ENCODE data around the gene MRPL46.
"Not testable (repeated sequence)": the region's sequence is repeated elsewhere in the genome, so short reads cannot be mapped to it uniquely, and the experiment has no call there.

Gene MRPL46

DNA sequence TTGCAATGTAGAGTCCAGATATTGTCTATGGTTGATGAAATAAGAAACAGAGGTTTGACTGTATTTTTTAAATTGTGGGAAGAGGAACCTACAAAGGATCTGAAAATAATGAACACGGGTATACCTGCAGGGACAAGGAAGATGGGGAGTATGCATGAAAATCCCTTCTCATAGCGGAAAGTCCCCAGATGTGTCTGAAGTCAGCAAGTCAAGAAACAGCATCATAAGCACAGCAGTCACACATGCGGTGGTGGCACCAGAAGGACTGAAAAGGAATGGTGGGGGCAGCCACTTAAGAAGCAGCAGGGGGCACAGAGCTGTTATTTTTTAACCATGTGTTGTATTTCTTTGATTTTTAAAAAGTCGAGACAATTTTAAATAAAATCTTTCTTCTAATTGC lies 5.0 kb upstream of the MRPL46 start:
- peaks cover 14% of the 10 kb centered on the region for H3K4me1 ChIP-seq (ENCODE audit: insufficient read depth, low read length)
- H3K9me3 ChIP-seq (ENCODE audit: low read length) = no peaks in the 10 kb centered on the region
- H2AFZ ChIP-seq (ENCODE audit: low read depth, low read length) = no peak overlapping the region
- H3K36me3 ChIP-seq (ENCODE audit: insufficient read depth, low read length) = peaks cover 27% of the 10 kb centered on the region
- H3K4me3 ChIP-seq (ENCODE audit: low read length) = no peak overlapping the region
- H3K27me3 ChIP-seq (ENCODE audit: insufficient read depth, low read length) = no peaks in the 10 kb centered on the region

DNA sequence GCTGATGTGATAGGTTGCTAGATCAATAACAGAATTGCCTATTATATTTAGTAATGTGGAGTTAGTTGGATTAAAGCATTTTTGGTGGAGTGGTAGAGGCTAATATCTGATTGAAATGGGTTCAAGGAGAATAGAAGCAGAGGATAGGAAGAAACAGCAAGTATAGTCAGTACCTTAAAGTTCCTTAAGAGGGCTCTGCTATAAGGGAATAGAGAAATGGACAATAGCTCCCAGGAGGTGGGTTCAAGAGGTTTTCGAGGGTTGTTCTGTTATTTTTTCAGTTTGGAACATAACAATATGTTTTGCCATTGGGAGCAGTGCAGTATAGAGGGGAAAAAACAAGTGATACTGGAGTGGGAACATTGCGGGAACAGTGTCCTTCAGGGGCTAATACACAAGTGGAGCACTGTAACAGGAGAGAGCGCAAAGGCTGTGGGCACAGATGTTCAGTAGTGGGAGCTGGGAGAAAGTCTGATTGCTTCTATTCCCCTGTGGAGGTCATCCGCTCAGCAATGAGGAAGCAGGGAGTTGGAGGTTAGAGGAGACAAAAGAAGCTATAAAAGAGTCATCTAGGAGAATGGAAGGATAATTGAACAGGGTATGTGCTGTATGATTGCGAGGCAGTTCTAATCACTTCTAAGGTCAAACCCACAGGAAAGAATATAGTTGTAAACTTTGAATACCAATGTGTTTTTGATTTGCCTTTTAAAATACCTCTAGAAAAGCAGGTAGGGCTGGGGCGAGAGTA lies 3.6 kb upstream of the MRPL46 start:
- peaks cover 20% of the 10 kb centered on the region for H3K4me1 ChIP-seq (ENCODE audit: insufficient read depth, low read length)
- H3K4me3 ChIP-seq (ENCODE audit: low read length) = no peak overlapping the region
- H2AFZ ChIP-seq (ENCODE audit: low read depth, low read length) = no peak overlapping the region
- no peaks in the 10 kb centered on the region for H3K27me3 ChIP-seq (ENCODE audit: insufficient read depth, low read length)
- H3K36me3 ChIP-seq (ENCODE audit: insufficient read depth, low read length) = peaks cover 16% of the 10 kb centered on the region
- no peaks in the 10 kb centered on the region for H3K9me3 ChIP-seq (ENCODE audit: low read length)

DNA sequence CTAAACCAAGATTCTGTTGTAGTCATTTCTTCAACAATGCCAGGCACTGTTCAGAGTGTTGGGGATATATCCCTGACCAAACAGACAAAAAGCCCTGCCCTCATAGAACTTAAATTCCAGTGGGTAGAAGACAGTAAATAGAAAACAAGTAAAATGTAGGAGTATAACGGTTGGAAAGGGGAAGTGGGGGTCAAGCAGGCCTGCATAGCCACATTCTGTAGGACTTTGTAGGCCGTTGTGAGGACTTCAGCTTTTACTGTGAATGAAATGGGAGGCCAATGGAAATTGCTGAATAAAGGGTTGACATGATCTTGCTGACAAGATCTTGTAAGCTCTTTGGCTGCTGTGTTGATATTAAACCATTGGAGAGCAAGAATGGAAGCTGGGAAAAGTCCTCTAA lies 2.1 kb upstream of the MRPL46 start:
- Histone ChIP-seq H3K9me3 (ENCODE audit: low read length) (no peaks in the 10 kb centered on the region), H3K27me3 (ENCODE audit: insufficient read depth, low read length) (no peaks in the 10 kb centered on the region), H2AFZ (ENCODE audit: low read depth, low read length) (no peak overlapping the region), H3K4me3 (ENCODE audit: low read length) (no peak overlapping the region), H3K4me1 (ENCODE audit: insufficient read depth, low read length) (peaks cover 22% of the 10 kb centered on the region), H3K36me3 (ENCODE audit: insufficient read depth, low read length) (peaks cover 21% of the 10 kb centered on the region)

DNA sequence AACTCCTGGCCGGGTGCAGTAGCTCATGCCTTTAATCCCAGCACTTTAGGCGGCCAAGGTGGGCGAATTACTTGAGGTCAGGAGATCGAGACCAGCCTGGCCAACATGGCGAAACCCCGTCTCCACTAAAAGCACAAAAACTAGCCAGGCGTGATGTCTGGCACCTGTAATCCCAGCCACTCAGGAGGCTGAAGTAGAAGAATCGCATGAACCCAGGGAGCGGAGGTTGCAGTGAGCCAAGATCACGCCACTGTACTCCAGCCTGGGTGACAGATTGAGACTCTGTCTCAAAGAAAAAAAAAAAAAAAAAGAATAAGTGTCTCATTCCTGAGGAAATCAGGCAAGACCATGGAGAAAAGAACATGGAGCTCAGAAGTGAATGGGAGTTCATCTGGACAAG lies 1.5 kb upstream of the MRPL46 start:
- Histone ChIP-seq H3K4me1 (ENCODE audit: insufficient read depth, low read length) (peaks cover 22% of the 10 kb centered on the region), H3K4me3 (ENCODE audit: low read length) (peak overlapping the region; percentile 94), H3K36me3 (ENCODE audit: insufficient read depth, low read length) (peaks cover 27% of the 10 kb centered on the region)
- H3K27me3 ChIP-seq (ENCODE audit: insufficient read depth, low read length); H2AFZ ChIP-seq (ENCODE audit: low read depth, low read length); H3K9me3 ChIP-seq (ENCODE audit: low read length): not testable (repeated sequence)

DNA sequence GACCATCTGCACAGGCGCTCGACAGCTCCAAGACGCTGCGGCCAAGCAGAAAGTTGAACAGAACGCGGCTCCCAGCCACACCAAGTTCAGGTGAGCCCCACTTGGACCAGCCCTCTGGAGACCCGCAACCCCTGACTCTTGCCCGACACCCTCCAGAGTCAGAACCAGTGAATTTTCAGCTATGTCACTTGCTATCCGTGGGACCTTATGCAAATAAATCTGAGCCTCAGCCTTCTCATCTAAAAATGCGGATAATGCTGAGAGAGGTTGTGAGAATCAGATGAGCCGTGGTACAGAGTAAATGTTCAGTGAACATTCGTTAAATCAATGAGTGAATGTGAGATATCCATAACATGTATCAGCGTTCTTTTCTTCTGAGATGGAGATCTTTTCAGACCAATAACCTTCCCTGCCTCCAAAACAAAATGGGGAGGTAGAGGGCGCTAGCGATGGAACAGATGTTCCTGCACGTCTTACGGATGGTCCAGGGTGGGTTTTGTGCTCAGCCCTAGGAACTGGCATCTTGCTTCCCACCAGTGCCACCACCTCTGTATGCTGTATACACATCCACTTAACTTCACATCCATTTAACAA lies 844 bp upstream of the MRPL46 start:
- H3K4me3 ChIP-seq (ENCODE audit: low read length) = peak overlapping the region; percentile 94
- no peaks in the 10 kb centered on the region for H3K27me3 ChIP-seq (ENCODE audit: insufficient read depth, low read length)
- peak overlapping the region; percentile 44 for H2AFZ ChIP-seq (ENCODE audit: low read depth, low read length)
- H3K9me3 ChIP-seq (ENCODE audit: low read length) = no peaks in the 10 kb centered on the region
- H3K36me3 ChIP-seq (ENCODE audit: insufficient read depth, low read length) = peaks cover 28% of the 10 kb centered on the region
- peaks cover 22% of the 10 kb centered on the region for H3K4me1 ChIP-seq (ENCODE audit: insufficient read depth, low read length)

DNA sequence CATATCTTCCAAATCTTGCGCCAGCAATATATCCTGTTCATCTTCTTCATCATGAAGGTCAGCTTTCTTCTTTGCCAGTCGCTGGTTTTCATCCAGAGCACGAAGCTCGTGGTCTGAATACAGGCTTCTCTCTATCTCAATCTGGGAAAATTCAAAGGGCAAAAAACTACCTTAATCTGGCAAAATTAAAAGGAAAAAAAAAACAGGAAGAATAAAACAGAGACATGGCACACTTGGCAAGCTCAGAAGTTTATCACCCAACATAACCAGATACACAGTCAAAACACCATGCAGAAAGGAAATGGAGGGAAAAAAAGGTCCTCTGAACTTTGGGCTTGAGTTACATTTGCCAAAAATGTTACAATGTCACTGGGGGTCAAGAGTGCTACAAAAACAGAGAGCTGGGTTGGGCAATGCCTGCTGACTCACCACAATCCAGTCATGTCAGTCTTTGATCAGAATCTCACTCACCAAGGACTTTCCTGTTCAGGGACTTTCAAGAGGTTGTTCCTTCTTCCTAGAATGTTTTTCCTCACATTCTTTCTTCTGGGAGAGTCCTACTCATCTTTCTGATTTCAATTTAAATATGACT lies 1.5 kb downstream of the MRPL46 start:
- Histone ChIP-seq H2AFZ (ENCODE audit: low read depth, low read length) (no peak overlapping the region), H3K4me3 (ENCODE audit: low read length) (peak overlapping the region; percentile 94), H3K27me3 (ENCODE audit: insufficient read depth, low read length) (no peaks in the 10 kb centered on the region), H3K9me3 (ENCODE audit: low read length) (no peaks in the 10 kb centered on the region), H3K36me3 (ENCODE audit: insufficient read depth, low read length) (peaks cover 42% of the 10 kb centered on the region), H3K4me1 (ENCODE audit: insufficient read depth, low read length) (peaks cover 22% of the 10 kb centered on the region)

DNA sequence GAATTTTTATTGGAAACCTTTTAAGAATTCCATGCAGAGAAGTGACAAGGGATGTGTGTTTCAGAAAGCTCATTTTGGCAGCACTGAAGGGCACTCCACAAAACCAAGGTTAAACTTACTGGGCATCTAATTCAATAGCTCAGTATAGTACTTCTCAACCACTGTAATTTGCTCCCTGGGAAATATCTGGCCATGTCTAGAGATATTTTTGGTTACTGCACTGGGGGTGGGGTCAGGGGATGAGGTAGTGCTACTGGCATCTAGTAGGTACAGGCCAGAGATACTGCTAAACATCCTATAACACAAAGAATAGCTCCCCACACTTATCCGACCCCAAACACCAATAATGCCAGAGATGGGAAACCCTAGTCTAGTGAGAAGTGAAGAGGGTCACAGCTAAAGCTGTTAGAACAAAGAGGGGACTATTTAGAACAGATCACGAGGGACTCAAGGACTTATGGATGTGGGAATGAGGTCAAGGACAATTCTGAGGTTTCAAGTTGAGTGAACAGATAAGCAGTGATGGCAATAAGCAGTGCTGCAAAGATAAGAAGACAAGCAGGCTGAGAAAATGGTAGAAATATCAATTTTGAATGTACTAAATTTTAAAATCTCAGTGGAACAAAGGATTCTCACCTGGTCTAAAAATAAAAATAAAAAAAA lies 3.2 kb downstream of the MRPL46 start:
- H3K27me3 ChIP-seq (ENCODE audit: insufficient read depth, low read length) = no peaks in the 10 kb centered on the region
- peaks cover 57% of the 10 kb centered on the region for H3K36me3 ChIP-seq (ENCODE audit: insufficient read depth, low read length)

DNA sequence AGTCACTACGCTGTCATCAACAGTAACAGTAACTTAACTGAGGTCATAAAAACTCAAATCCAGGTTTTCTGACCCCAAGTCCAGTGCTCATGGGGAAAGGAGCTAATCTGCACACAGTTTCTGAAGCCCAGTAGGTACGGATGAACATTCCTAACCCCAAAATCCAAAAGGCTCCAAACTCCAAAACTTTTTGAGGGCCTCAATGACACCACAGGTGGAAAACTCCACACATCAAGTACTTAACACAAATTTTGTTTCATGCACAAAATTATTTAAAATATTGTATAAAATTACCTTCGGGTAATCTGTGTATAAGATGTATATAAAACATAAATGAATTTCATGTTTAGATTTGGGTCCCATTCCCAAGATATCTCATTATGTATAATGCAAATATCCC lies 10.5 kb downstream of the MRPL46 start:
- H3K4me3 ChIP-seq (ENCODE audit: low read length) = no peak overlapping the region
- H2AFZ ChIP-seq (ENCODE audit: low read depth, low read length) = no peak overlapping the region
- H3K4me1 ChIP-seq (ENCODE audit: insufficient read depth, low read length) = no peaks in the 10 kb centered on the region
- H3K27me3 ChIP-seq (ENCODE audit: insufficient read depth, low read length) = no peaks in the 10 kb centered on the region
- peaks cover 34% of the 10 kb centered on the region for H3K36me3 ChIP-seq (ENCODE audit: insufficient read depth, low read length)
- H3K9me3 ChIP-seq (ENCODE audit: low read length) = no peaks in the 10 kb centered on the region

More for the DNA sequence above, 3.2 kb downstream of the MRPL46 start:
- H3K4me3 ChIP-seq (ENCODE audit: low read length) = no peak overlapping the region
- peaks cover 18% of the 10 kb centered on the region for H3K4me1 ChIP-seq (ENCODE audit: insufficient read depth, low read length)
- H3K9me3 ChIP-seq (ENCODE audit: low read length) = no peaks in the 10 kb centered on the region
- H2AFZ ChIP-seq (ENCODE audit: low read depth, low read length) = no peak overlapping the region

DNA sequence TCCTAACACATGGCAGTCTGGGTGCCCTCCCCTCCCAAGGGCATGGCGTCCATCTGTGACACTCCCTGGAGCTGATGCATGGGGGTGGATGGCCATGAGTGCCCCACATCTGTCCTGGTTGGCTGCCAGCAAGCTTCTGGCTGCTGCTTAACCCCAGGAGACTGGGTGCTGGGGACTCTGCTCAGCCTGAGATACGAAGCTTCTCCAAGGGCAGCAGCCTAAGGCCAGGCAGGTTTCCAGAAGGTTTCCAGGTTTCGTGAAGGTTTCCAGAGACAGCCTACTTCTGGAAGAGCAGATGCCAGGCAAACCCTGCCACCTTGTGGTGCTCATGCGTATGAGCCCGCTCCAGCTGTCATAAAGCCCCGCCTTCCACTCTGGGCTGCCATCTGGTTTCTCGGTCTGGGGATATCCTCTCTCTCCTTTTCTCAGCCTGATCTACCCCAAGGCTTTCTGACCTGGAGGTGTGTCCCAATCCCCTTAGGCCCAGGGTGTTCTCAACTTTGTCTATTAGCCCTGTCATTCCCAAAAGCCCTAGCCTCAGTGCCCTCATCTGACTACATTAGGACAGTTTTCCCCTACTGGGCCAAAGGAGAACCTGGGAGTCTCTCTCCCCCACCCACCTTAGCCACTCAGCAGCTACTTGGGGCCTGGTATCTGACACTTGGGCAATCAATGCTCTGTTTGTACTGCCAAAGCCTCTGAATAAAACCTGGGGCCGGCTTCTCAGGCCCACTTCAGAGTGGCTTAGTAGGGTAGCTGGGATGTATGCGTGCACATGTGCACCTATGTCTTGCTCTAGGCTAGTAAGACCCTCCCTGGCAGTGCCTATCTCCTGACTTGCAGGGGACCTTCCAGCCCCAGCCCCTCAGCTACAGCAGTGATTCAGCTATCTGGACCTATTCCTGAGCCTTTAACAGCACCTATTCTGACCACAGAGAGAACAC lies 12.0 kb downstream of the MRPL46 start:
- H3K36me3 ChIP-seq (ENCODE audit: insufficient read depth, low read length) = peaks cover 19% of the 10 kb centered on the region
- no peaks in the 10 kb centered on the region for H3K9me3 ChIP-seq (ENCODE audit: low read length)
- no peaks in the 10 kb centered on the region for H3K4me1 ChIP-seq (ENCODE audit: insufficient read depth, low read length)
- H3K4me3 ChIP-seq (ENCODE audit: low read length) = no peak overlapping the region
- no peaks in the 10 kb centered on the region for H3K27me3 ChIP-seq (ENCODE audit: insufficient read depth, low read length)
- H2AFZ ChIP-seq (ENCODE audit: low read depth, low read length) = no peak overlapping the region

DNA sequence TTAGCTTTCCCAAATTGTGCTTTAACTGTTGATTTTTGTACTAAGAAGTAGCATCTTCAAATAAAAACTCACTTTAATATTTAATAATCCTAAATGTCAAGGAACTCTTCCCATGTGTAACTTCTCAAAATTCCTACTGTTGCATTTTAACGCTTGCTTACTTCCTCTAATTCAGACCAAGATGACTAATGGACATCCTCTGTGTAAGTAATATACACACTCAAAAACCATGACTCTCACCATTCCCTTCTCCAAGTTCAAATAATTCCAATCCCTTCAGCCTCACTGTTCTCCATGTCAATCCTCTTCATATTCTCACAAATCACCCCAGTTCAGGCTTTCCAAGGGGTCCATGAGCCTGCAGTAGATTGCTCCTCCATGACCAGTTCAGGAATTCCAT lies 13.0 kb downstream of the MRPL46 start:
- no peaks in the 10 kb centered on the region for H3K9me3 ChIP-seq (ENCODE audit: low read length)
- no peak overlapping the region for H3K4me3 ChIP-seq (ENCODE audit: low read length)
- no peak overlapping the region for H2AFZ ChIP-seq (ENCODE audit: low read depth, low read length)
- H3K4me1 ChIP-seq (ENCODE audit: insufficient read depth, low read length) = no peaks in the 10 kb centered on the region
- H3K36me3 ChIP-seq (ENCODE audit: insufficient read depth, low read length) = peaks cover 11% of the 10 kb centered on the region
- H3K27me3 ChIP-seq (ENCODE audit: insufficient read depth, low read length) = peaks cover 5% of the 10 kb centered on the region

DNA sequence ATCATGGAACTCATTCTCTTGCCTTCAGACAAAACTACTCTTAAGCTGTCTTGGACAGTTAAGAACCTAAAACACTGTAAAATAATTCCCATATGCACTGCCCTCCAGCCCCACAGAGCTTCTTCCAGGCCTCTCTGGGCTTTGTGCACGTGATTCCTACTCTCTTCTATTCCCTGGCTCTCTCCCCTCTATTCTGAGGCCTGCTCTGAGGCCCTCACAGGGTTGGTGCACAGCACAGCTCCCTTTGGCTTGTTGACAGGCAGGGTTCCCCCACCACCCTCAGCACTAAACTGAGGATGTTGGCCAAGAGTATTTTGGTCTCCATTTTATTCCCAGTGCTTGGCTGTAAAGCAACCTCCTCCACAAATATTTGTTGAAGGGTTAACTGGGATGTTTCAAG lies 13.5 kb downstream of the MRPL46 start:
- H3K27me3 ChIP-seq (ENCODE audit: insufficient read depth, low read length) = peaks cover 8% of the 10 kb centered on the region
- no peak overlapping the region for H3K4me3 ChIP-seq (ENCODE audit: low read length)
- H3K9me3 ChIP-seq (ENCODE audit: low read length) = no peaks in the 10 kb centered on the region
- no peaks in the 10 kb centered on the region for H3K4me1 ChIP-seq (ENCODE audit: insufficient read depth, low read length)
- H3K36me3 ChIP-seq (ENCODE audit: insufficient read depth, low read length) = peaks cover 6% of the 10 kb centered on the region
- H2AFZ ChIP-seq (ENCODE audit: low read depth, low read length) = no peak overlapping the region

DNA sequence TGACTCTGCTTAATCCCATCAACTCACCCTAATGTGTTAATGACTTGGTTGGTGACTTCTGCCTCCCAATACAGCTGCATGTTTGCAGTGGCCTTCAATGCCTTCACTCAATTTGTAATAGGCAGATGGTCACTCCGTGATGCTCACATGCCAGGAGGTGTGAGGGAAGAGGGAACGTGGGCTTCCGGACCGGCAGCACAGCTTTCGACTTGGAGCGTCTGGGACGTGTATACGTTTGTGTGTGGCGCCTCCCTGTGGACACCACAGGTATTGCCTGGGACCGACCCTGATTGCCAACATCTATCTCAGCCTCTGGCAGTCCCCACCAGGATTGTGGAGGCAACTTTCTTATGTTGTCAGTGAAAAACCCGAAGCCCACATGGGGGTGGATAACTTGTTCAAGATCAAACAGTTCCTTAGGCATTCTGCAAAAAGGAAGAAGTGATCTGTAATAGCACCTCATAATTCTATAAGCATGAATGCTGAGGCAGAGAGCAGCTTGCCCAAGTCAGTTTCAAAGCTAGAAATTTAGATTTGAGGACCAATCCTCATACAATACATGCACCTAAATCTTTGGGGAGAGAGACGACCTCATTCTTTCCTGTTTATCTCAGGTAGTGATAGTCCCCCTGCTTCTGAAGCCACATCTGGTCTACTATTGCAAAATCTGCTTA lies 16.9 kb downstream of the MRPL46 start:
- H3K9me3 ChIP-seq (ENCODE audit: low read length) = no peaks in the 10 kb centered on the region
- H3K36me3 ChIP-seq (ENCODE audit: insufficient read depth, low read length) = no peaks in the 10 kb centered on the region
- H2AFZ ChIP-seq (ENCODE audit: low read depth, low read length) = no peak overlapping the region
- peaks cover 8% of the 10 kb centered on the region for H3K27me3 ChIP-seq (ENCODE audit: insufficient read depth, low read length)
- no peaks in the 10 kb centered on the region for H3K4me1 ChIP-seq (ENCODE audit: insufficient read depth, low read length)
- no peak overlapping the region for H3K4me3 ChIP-seq (ENCODE audit: low read length)

Measured in neuron (in vitro differentiated cells).